HepG2 (cell line): ENCODE results near the gene PSMB3. TPM values are rescaled to one million over a fixed set of nuclear protein-coding genes. Genes with fewer than 3 reads are reported as not detected.
A peak's percentile ranks its signal among the peaks of the same experiment; 100 is the strongest.

Source experiments
- ATAC-seq: fragments of 200-7000 bp; cut with Tn5 transposase; 3 replicates; pipeline ENCODE4 v1.9.1; 2020; ENCODE audit warnings: mild to moderate bottlenecking, moderate library complexity
- BruUV-seq: library from RNA; stranded (reverse); fragments of 400-500 nt; replicated peaks from 2 replicates; lab custom pipeline; 2021; lab: Mats Ljungman, UMichigan
- CTCF ChIA-PET: fragments of 300-600 bp; formaldehyde crosslinking; extraction: SDS; loops from one replicate; lab custom pipeline; 2021; ENCODE audit warnings: low total read pairs, inconsistent platforms, low intra/inter-chr PET ratio; lab: Yijun Ruan, JAX
- POLR2A ChIA-PET: fragments of 350-600 bp; sonication (Branson Sonifier 250); formaldehyde crosslinking; loops from one replicate; lab custom pipeline; 2020; ENCODE audit warnings: antibody characterized with exemption, inconsistent platforms; lab: Yijun Ruan, JAX
- DNase-seq: peaks from one replicate; pipeline ENCODE4 v3.0.0-alpha.2; 2015; ENCODE audit warnings: low spot score
- FAIRE-seq: peaks from 3 replicates; lab custom pipeline; 2011; peaks lifted over from hg19 to GRCh38; lab: Jason Lieb, UNC
- H2AFZ ChIP-seq: one replicate; pipeline ENCODE4 v1.6.1; 2011; ENCODE audit warnings: low read length, inconsistent platforms
- H3K27ac ChIP-seq: fragments of 300-600 bp; 3 replicates; pipeline ENCODE4 v1.8.0; 2011; ENCODE audit warnings: mixed run types, mild to moderate bottlenecking, mixed read lengths, low read length, inconsistent platforms; ENCODE audit not compliant: insufficient read depth; ENCODE audit errors: extremely low read length
- H3K27me3 ChIP-seq, 2 experiments: fragments of 200-600 bp in 1 of 2; 2 replicates in 1 of 2; 3 replicates in 1 of 2; pipeline versions ENCODE4 v1.6.0 to v1.8.0; 2011; ENCODE audit warnings: low read length in 2 of 2, mild to moderate bottlenecking in 2 of 2, moderate library complexity in 2 of 2, inconsistent platforms in 1 of 2; ENCODE audit not compliant: insufficient read depth in 2 of 2, control insufficient read depth in 1 of 2
- H3K36me3 ChIP-seq, 2 experiments: fragments of 200-600 bp in 1 of 2; replicated peaks in 1 of 2; 2 replicates in 1 of 2; 3 replicates in 1 of 2; pipeline versions ENCODE4 v1.5.1 to v1.8.0; 2011; ENCODE audit warnings: low read length in 2 of 2, inconsistent platforms in 1 of 2; ENCODE audit not compliant: insufficient read depth in 2 of 2, control insufficient read depth in 1 of 2
- H3K4me1 ChIP-seq: 2 replicates; pipeline ENCODE4 v1.5.1; 2012; ENCODE audit warnings: low read length, inconsistent platforms; ENCODE audit not compliant: insufficient read depth
- H3K4me2 ChIP-seq: 2 replicates; pipeline ENCODE4 v1.6.0; 2011; ENCODE audit warnings: low read depth, low read length, inconsistent platforms
- H3K4me3 ChIP-seq, 3 experiments: fragments of 200-600 bp in 1 of 3; sonication (generic), shearing (Covaris generic) in 1 of 3; replicated peaks in 1 of 3; 2 replicates each; pipeline ENCODE4 v1.5.1; 2011 to 2016; ENCODE audit warnings: low read length in 3 of 3, inconsistent platforms in 2 of 3, low read depth in 2 of 3, mild to moderate bottlenecking in 2 of 3, control low read depth in 1 of 3, mixed read lengths in 1 of 3; ENCODE audit not compliant: insufficient read depth in 1 of 3
- H3K79me2 ChIP-seq: one replicate; pipeline ENCODE4 v1.6.1; 2011; ENCODE audit warnings: low read length, inconsistent platforms; ENCODE audit not compliant: insufficient read depth
- H3K9ac ChIP-seq: 2 replicates; pipeline ENCODE4 v1.6.0; 2011; ENCODE audit warnings: mild to moderate bottlenecking, low read depth, low read length, inconsistent platforms; ENCODE audit not compliant: insufficient read depth
- H3K9me3 ChIP-seq: 2 replicates; pipeline ENCODE4 v1.5.1; 2012; ENCODE audit warnings: mild to moderate bottlenecking, low read length
- H4K20me1 ChIP-seq: 2 replicates; pipeline ENCODE4 v1.6.0; 2011; ENCODE audit warnings: inconsistent platforms, mild to moderate bottlenecking, low read length, moderate library complexity; ENCODE audit not compliant: insufficient read depth
- ARID2 ChIP-seq: sonication (generic); formaldehyde crosslinking; IDR thresholded peaks from 2 replicates; pipeline ENCODE4 v1.8.1; 2022; ENCODE audit warnings: mild to moderate bottlenecking, missing genetic modification reagents, borderline replicate concordance
- MTA1 ChIP-seq: sonication (generic); formaldehyde crosslinking; IDR thresholded peaks from 2 replicates; pipeline ENCODE4 v1.4.0; 2020; ENCODE audit warnings: missing genetic modification reagents, mild to moderate bottlenecking, borderline replicate concordance
- TOE1 ChIP-seq: sonication (generic); formaldehyde crosslinking; IDR thresholded peaks from 2 replicates; pipeline ENCODE4 v1.4.0; 2020; ENCODE audit warnings: mild to moderate bottlenecking, missing genetic modification reagents
- YY1 ChIP-seq: IDR thresholded peaks from 2 replicates; pipeline ENCODE4 v1.6.1; 2011; ENCODE audit warnings: low read length, low read depth, moderate library complexity, mild to moderate bottlenecking; ENCODE audit not compliant: insufficient read depth, insufficient replicate concordance
- ZBTB8A ChIP-seq: sonication (generic); formaldehyde crosslinking; IDR thresholded peaks from 2 replicates; pipeline ENCODE4 v1.4.0; 2020; ENCODE audit warnings: mild to moderate bottlenecking, low read depth, missing genetic modification reagents, borderline replicate concordance
- ZFX ChIP-seq: sonication (generic); formaldehyde crosslinking; IDR thresholded peaks from 2 replicates; pipeline ENCODE4 v1.4.0; 2020; ENCODE audit warnings: mild to moderate bottlenecking, low read depth, missing genetic modification reagents, moderate library complexity
- ZNF44 ChIP-seq: sonication (generic); formaldehyde crosslinking; IDR thresholded peaks from 2 replicates; pipeline ENCODE4 v1.5.1; 2020; ENCODE audit warnings: mild to moderate bottlenecking, missing genetic modification reagents
- ZNF558 ChIP-seq: sonication (generic); formaldehyde crosslinking; IDR thresholded peaks from 2 replicates; pipeline ENCODE4 v1.9.0; 2022; ENCODE audit warnings: mild to moderate bottlenecking, missing genetic modification reagents, borderline replicate concordance
- ZSCAN21 ChIP-seq: sonication (generic); formaldehyde crosslinking; IDR thresholded peaks from 2 replicates; pipeline ENCODE4 v1.8.0; 2022; ENCODE audit warnings: mild to moderate bottlenecking, missing genetic modification reagents, moderate library complexity, borderline replicate concordance
- WGBS: methylation state at CpG from one replicate; pipeline ENCODE4 v1.1.6; 2017; ENCODE audit warnings: low lambda C conversion rate; 5-methylcytosine and 5-hydroxymethylcytosine counted together
- in situ Hi-C: cut with HindIII; loops from 2 replicates; pipeline ENCODE4 v1.10.0; 2017; ENCODE audit warnings: low pct_unique_long_range_greater_than_20kb; ENCODE audit not compliant: extremely low pct_ligation_motif_present
- intact Hi-C: fragments of 100-400 bp; cut with micrococcal nuclease; formaldehyde crosslinking; loops from one replicate; pipeline ENCODE4 v1.10.0; 2022; ENCODE audit not compliant: unreplicated experiment
- polyA plus RNA-seq, 8 experiments: library from polyadenylated mRNA; depleted of rRNA in 3 of 8; stranded (reverse) in 7 of 8; unstranded in 1 of 8; fragments of >200 nt; fragmentation: Illumina TruSeq in 4 of 8; extraction: Trizol in 4 of 8; gene quantifications; 2 replicates each; pipeline versions ENCODE4 v1.2.1 to v1.2.3, GENCODE V29; 2011 to 2016; ENCODE audit warnings: low read depth in 4 of 8, missing spikeins in 1 of 8, mixed read lengths in 1 of 8; ENCODE audit not compliant: insufficient read depth in 1 of 8
- total RNA-seq, 5 experiments: library from RNA; depleted of rRNA; stranded (reverse); fragments of >200 nt; fragmentation: Illumina TruSeq; extraction: Trizol; gene quantifications; 2 replicates each; pipeline ENCODE4 v1.2.3, GENCODE V29; 2016; ENCODE audit warnings: low read depth in 1 of 5
- TF ChIP-seq, protein P1 (sequence below): sonication (generic); formaldehyde crosslinking; IDR thresholded peaks from 2 replicates; pipeline ENCODE4 v1.4.0; 2020; ENCODE audit warnings: missing genetic modification reagents, borderline replicate concordance
- TF ChIP-seq, protein P2 (sequence below): sonication (generic); formaldehyde crosslinking; IDR thresholded peaks from 2 replicates; pipeline ENCODE4 v1.9.0; 2021; ENCODE audit warnings: missing genetic modification reagents, mild to moderate bottlenecking, borderline replicate concordance
- TF ChIP-seq, protein P3 (sequence below): sonication (generic); formaldehyde crosslinking; IDR thresholded peaks from 2 replicates; pipeline ENCODE4 v1.5.1; 2020; ENCODE audit warnings: mild to moderate bottlenecking, missing genetic modification reagents, moderate library complexity
- TF ChIP-seq, protein P4 (sequence below): IDR thresholded peaks from 2 replicates; pipeline ENCODE4 v1.6.1; 2016

Gene PSMB3
- total and polyA plus RNA-seq, 2 of the 13 experiments (the other 11 are each of a cell fraction or from before 2014, with no cell fraction given) = 366 to 517 TPM

DNA sequence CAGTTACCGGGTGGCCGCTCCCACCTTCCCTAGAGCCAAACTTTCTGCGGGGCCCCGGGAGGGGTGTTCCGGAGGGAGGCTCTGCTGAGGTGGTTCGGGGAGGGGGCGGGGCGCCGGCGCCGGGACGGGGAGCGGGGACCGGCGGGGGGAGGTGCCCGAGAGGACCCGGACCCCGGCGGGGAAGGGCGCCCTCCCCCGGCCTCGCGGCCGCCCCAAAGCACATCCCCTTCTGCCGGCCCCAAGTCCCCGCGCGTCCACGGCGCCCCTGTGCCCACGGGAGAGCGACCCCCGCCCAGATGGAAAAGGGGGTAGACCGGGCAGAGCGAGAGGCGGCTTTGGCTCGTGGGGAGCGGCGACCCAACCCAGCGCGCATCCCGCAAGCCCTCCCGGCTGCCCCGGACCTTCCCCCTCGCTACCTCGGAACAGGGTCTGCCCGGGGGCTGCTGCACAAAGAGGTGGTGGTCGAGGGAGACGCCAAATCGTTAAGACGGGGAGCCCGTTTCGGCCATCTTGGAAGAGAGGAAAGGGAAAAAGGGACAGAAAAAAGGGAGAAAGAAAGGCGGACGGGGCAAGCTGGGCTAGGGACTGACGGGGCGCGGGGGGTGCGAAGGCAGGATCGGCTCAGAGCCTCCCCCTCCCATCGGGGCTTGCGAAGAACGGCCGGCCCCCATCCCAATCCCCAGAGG, 4.9 kb upstream of the PSMB3 start:
- Histone ChIP-seq H3K4me1 (peaks cover 59% of the 10 kb centered on the region), H3K9ac (peak overlapping the region; percentile 85), H3K27ac (peak overlapping the region; percentile 84), H2AFZ (no peak overlapping the region), H3K27me3 (no peaks in the 10 kb centered on the region; a peak in 1 of 5 replicates), H4K20me1 (peaks cover 10% of the 10 kb centered on the region), H3K36me3 (peaks cover 2 to 3% of the 10 kb centered on the region in 2 experiments; a peak in 3 of 5 replicates), H3K79me2 (peaks cover 46% of the 10 kb centered on the region), H3K4me3 (peak overlapping the region; percentile 84 to 94 (median 93)), H3K9me3 (no peaks in the 10 kb centered on the region), H3K4me2 (peak overlapping the region; percentile 92)
- ChIA-PET CTCF (interaction anchor here (2.5 kb wide), 1 partner anchor 13 kb away, joined by 6 read pairs; no protein-coding TSS in a partner anchor), POLR2A (no interaction called here)
- WGBS = 3% methylated on average over 46 of the region's 64 CpGs
- intact Hi-C loops = loop anchor here (2.0 kb wide), 1 partner anchor 17 kb away; the partner anchor contains the start of gene CISD3
- no peak for DNase-seq
- no peak for FAIRE-seq
- in situ Hi-C loops = no loop called here
- ATAC-seq = no peak
- BruUV-seq = no TSS peak
- TF ChIP-seq ZFX = 0 out of 2 replicates have a peak, but pooled peaks have one; percentile 10
- TF ChIP-seq ZNF558 (CRISPR knock-in tag) = 0 out of 2 replicates have a peak, but pooled peaks have one; percentile 9
- TF ChIP-seq, protein P1, sequence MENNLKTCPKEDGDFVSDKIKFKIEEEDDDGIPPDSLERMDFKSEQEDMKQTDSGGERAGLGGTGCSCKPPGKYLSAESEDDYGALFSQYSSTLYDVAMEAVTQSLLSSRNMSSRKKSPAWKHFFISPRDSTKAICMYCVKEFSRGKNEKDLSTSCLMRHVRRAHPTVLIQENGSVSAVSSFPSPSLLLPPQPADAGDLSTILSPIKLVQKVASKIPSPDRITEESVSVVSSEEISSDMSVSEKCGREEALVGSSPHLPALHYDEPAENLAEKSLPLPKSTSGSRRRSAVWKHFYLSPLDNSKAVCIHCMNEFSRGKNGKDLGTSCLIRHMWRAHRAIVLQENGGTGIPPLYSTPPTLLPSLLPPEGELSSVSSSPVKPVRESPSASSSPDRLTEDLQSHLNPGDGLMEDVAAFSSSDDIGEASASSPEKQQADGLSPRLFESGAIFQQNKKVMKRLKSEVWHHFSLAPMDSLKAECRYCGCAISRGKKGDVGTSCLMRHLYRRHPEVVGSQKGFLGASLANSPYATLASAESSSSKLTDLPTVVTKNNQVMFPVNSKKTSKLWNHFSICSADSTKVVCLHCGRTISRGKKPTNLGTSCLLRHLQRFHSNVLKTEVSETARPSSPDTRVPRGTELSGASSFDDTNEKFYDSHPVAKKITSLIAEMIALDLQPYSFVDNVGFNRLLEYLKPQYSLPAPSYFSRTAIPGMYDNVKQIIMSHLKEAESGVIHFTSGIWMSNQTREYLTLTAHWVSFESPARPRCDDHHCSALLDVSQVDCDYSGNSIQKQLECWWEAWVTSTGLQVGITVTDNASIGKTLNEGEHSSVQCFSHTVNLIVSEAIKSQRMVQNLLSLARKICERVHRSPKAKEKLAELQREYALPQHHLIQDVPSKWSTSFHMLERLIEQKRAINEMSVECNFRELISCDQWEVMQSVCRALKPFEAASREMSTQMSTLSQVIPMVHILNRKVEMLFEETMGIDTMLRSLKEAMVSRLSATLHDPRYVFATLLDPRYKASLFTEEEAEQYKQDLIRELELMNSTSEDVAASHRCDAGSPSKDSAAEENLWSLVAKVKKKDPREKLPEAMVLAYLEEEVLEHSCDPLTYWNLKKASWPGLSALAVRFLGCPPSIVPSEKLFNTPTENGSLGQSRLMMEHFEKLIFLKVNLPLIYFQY (CRISPR knock-in tag) = no peak
- 0 out of 2 replicates have a peak, but pooled peaks have one; percentile 73 for TF ChIP-seq MTA1 (CRISPR knock-in tag)
- TF ChIP-seq ZNF44 (CRISPR knock-in tag) = 0 out of 2 replicates have a peak, but pooled peaks have one; percentile 66
- TF ChIP-seq ZBTB8A (CRISPR knock-in tag) = no peak
- no peak for TF ChIP-seq ARID2
- no peak for TF ChIP-seq TOE1 (CRISPR knock-in tag)
- peak; percentile 88 for TF ChIP-seq YY1
- peak; percentile 51; the same call in 1 of the 2 replicates for TF ChIP-seq ZSCAN21
- TF ChIP-seq, protein P2, sequence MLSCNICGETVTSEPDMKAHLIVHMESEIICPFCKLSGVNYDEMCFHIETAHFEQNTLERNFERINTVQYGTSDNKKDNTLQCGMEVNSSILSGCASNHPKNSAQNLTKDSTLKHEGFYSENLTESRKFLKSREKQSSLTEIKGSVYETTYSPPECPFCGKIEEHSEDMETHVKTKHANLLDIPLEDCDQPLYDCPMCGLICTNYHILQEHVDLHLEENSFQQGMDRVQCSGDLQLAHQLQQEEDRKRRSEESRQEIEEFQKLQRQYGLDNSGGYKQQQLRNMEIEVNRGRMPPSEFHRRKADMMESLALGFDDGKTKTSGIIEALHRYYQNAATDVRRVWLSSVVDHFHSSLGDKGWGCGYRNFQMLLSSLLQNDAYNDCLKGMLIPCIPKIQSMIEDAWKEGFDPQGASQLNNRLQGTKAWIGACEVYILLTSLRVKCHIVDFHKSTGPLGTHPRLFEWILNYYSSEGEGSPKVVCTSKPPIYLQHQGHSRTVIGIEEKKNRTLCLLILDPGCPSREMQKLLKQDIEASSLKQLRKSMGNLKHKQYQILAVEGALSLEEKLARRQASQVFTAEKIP (CRISPR knock-in tag) = no peak
- TF ChIP-seq, protein P3, sequence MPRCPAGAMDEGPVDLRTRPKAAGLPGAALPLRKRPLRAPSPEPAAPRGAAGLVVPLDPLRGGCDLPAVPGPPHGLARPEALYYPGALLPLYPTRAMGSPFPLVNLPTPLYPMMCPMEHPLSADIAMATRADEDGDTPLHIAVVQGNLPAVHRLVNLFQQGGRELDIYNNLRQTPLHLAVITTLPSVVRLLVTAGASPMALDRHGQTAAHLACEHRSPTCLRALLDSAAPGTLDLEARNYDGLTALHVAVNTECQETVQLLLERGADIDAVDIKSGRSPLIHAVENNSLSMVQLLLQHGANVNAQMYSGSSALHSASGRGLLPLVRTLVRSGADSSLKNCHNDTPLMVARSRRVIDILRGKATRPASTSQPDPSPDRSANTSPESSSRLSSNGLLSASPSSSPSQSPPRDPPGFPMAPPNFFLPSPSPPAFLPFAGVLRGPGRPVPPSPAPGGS (CRISPR knock-in tag) = no peak
- TF ChIP-seq, protein P4, sequence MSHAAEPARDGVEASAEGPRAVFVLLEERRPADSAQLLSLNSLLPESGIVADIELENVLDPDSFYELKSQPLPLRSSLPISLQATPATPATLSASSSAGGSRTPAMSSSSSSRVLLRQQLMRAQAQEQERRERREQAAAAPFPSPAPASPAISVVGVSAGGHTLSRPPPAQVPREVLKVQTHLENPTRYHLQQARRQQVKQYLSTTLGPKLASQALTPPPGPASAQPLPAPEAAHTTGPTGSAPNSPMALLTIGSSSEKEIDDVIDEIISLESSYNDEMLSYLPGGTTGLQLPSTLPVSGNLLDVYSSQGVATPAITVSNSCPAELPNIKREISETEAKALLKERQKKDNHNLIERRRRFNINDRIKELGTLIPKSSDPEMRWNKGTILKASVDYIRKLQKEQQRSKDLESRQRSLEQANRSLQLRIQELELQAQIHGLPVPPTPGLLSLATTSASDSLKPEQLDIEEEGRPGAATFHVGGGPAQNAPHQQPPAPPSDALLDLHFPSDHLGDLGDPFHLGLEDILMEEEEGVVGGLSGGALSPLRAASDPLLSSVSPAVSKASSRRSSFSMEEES (CRISPR knock-in tag) = no peak
